Activated CD4-positive, alpha-beta T cell treated with anti-CD3 and anti-CD28 coated beads, Interleukin-2, amount 50 U/mL, for 1 hour (primary cell): ENCODE data around the gene PDXK.
A peak's percentile ranks its signal among the peaks of the same experiment; 100 is the strongest.

Experiments used
- DNase-seq: peaks from one replicate; pipeline ENCODE4 v3.0.0-alpha.2; 2020

The PDXK gene

GRCh38 chr21:43726686-43727518, 8.0 kb downstream of the PDXK start:
- no peak for DNase-seq

GRCh38 chr21:43727519-43728153, 8.7 kb downstream of the PDXK start:
- no peak for DNase-seq

GRCh38 chr21:43728154-43728466, 9.2 kb downstream of the PDXK start:
- no peak for DNase-seq

GRCh38 chr21:43728467-43729390, 9.8 kb downstream of the PDXK start:
- DNase-seq: peak; percentile 77

- no peak for DNase-seq
Observed at GRCh38 chr21:43731476-43731875, 12.5 kb downstream of the PDXK start.

- DNase-seq: no peak
Observed at GRCh38 chr21:43731891-43732711, 13.2 kb downstream of the PDXK start.

- DNase-seq: no peak
Observed at GRCh38 chr21:43733060-43733459, 14.1 kb downstream of the PDXK start.

- no peak for DNase-seq
Observed at GRCh38 chr21:43733529-43734071, 14.7 kb downstream of the PDXK start.

GRCh38 chr21:43734131-43734927, 15.4 kb downstream of the PDXK start:
- DNase-seq: no peak

GRCh38 chr21:43734928-43735229, 15.9 kb downstream of the PDXK start:
- DNase-seq: no peak

GRCh38 chr21:43735236-43736091, 16.5 kb downstream of the PDXK start:
- no peak for DNase-seq

GRCh38 chr21:43736224-43736883, 17.4 kb downstream of the PDXK start:
- DNase-seq: no peak

- no peak for DNase-seq
Observed at GRCh38 chr21:43737158-43737950, 18.4 kb downstream of the PDXK start.

- DNase-seq: no peak
Observed at GRCh38 chr21:43739621-43740435, 20.9 kb downstream of the PDXK start.

GRCh38 chr21:43740497-43741156, 21.7 kb downstream of the PDXK start:
- DNase-seq: no peak

GRCh38 chr21:43741423-43742096, 22.6 kb downstream of the PDXK start:
- no peak for DNase-seq

- DNase-seq: no peak
Observed at GRCh38 chr21:43743947-43744346, 25.0 kb downstream of the PDXK start.
